ENCODE results near the gene DLG2.
A peak's percentile ranks its signal among the peaks of the same experiment; 100 is the strongest.

Gene DLG2

GRCh38 chr11:84214557-84214956, 1412.6 kb downstream of the DLG2 start:
- no peak for ATAC-seq (ENCODE audit: low read depth)
- H3K9me3 Mint-ChIP-seq, result peaks cover 2% of the 10 kb centered on the region

DNA sequence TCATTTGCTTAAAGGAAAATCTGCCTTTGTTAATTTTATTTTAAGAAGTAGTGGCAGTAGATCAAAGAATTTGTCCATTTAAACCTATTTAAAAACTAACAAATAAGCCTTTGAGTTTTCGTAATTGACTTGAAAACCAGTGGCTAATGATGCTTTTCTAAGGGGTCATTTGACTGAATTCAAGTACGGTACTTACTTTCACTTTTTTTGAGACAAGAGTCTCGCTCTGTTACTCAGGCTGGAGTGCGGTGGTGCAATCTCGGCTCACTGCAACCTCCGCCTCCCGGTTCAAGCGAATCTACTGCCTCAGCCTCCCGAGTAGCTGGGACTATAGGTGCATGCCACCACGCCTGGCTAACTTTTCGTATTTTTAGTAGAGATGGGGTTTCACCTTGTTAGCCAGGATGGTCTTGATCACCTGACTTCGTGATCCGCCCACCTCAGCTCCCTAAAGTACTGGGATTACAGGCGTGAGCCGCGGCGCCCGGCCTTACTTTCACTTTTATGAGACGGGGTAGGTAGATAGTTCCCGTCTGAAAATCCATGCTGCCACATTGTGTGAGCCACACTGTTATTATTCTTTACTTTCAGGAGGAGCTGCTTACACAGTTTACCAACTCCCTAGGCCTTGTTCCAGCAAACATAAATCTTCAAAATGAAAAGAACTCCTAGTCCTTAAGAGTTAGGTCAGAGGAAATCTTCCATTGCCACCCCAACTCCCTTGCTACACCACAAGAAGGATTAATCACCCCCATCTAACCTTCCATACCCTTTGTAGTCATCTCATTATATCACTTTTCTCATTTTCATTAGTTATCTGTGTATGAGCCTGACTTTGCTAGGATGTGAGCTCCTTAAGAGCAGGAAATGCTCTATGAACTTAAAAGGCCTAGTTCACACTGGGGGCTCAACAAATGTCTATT, 1414.4 kb downstream of the DLG2 start:
- H3K4me1 Mint-ChIP-seq, result no peaks in the 10 kb centered on the region

More at GRCh38 chr11:84214557-84214956, 1412.6 kb downstream of the DLG2 start:
- H3K4me3 Mint-ChIP-seq, result no peak overlapping the region
- H3K36me3 Mint-ChIP-seq, result no peaks in the 10 kb centered on the region
- H3K27ac Mint-ChIP-seq, result no peak overlapping the region
- DNase-seq (ENCODE audit: low spot score in 2 of 2), result no peak
- H3K4me1 Mint-ChIP-seq, result no peaks in the 10 kb centered on the region
- no peaks in the 10 kb centered on the region for H3K27me3 Mint-ChIP-seq

GRCh38 chr11:84211896-84212295, 1415.2 kb downstream of the DLG2 start:
- no peak overlapping the region for H3K4me3 Mint-ChIP-seq
- H3K27me3 Mint-ChIP-seq, result no peaks in the 10 kb centered on the region
- no peaks in the 10 kb centered on the region for H3K4me1 Mint-ChIP-seq
- no peak for ATAC-seq (ENCODE audit: low read depth)
- no peak overlapping the region for H3K27ac Mint-ChIP-seq
- H3K36me3 Mint-ChIP-seq, result no peaks in the 10 kb centered on the region
- H3K9me3 Mint-ChIP-seq, result no peaks in the 10 kb centered on the region
- no peak for DNase-seq (ENCODE audit: low spot score in 2 of 2)

More for the DNA sequence above, 1414.4 kb downstream of the DLG2 start:
- ATAC-seq (ENCODE audit: low read depth) (no peak), DNase-seq (ENCODE audit: low spot score in 2 of 2) (no peak)
- no peak overlapping the region for H3K27ac Mint-ChIP-seq
- no peak overlapping the region for H3K4me3 Mint-ChIP-seq
- no peaks in the 10 kb centered on the region for H3K9me3 Mint-ChIP-seq
- no peaks in the 10 kb centered on the region for H3K27me3 Mint-ChIP-seq
- H3K36me3 Mint-ChIP-seq, result no peaks in the 10 kb centered on the region

DNA sequence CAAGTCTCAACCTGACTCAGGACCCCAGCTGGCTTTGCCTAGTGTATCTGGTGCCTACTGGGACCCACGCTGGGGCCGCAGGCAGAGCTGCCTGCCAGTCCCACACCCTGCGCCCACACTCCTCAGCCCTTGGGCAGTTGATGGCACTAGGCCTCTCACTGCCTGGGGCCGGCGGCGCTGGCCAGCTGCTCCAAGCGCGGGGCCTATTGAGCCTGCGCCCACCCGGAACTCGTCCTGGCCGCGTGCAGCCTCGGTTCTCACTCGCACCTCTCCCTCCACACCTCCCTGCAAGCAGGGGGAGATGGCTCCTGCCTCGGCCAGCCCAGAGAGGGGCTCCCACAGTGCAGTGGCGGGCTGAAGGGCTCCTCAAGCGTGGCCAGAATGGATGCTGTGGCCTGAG, 1432.4 kb downstream of the DLG2 start:
- Mint-ChIP-seq H3K4me3 (no peak overlapping the region), H3K9me3 (peaks cover 3% of the 10 kb centered on the region), H3K4me1 (no peaks in the 10 kb centered on the region), H3K27ac (no peak overlapping the region), H3K27me3 (peaks cover 1% of the 10 kb centered on the region), H3K36me3 (no peaks in the 10 kb centered on the region)
- ATAC-seq (ENCODE audit: low read depth), result no peak
- no peak for DNase-seq (ENCODE audit: low spot score in 2 of 2)

- H3K27ac Mint-ChIP-seq, result no peak overlapping the region
- H3K4me3 Mint-ChIP-seq, result no peak overlapping the region
- H3K4me1 Mint-ChIP-seq, result no peaks in the 10 kb centered on the region
- H3K27me3 Mint-ChIP-seq, result peaks cover 1% of the 10 kb centered on the region
- H3K9me3 Mint-ChIP-seq, result peaks cover 3% of the 10 kb centered on the region
- no peak for DNase-seq (ENCODE audit: low spot score in 2 of 2)
- no peaks in the 10 kb centered on the region for H3K36me3 Mint-ChIP-seq
- peak; percentile 29 for ATAC-seq (ENCODE audit: low read depth)
Measured at GRCh38 chr11:84193706-84194105, 1433.4 kb downstream of the DLG2 start.

DNA sequence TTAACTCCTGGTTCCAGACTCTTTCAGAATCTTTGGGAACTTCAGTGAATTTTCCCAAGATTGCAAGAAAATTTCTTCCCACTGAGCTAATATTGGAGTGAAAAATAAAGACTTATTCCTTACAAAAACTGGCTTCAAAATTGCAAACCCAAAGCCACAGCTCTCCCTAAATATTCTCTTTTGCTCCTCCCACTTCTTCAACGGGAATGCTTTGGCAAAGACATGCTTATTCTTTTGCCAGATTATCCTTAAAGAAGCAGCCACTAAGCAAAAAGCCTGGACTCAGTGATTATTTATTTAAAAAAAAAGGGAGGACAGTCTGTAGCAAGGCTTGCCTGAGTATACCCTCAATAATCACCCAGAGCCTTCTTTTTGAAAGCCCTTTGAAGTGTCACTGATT, 1438.6 kb downstream of the DLG2 start:
- DNase-seq (ENCODE audit: low spot score in 2 of 2) (no peak), ATAC-seq (ENCODE audit: low read depth) (no peak)
- peaks cover 2% of the 10 kb centered on the region for H3K9me3 Mint-ChIP-seq
- no peaks in the 10 kb centered on the region for H3K36me3 Mint-ChIP-seq
- no peaks in the 10 kb centered on the region for H3K27me3 Mint-ChIP-seq
- H3K27ac Mint-ChIP-seq, result no peak overlapping the region
- H3K4me1 Mint-ChIP-seq, result no peaks in the 10 kb centered on the region
- H3K4me3 Mint-ChIP-seq, result no peak overlapping the region

DNA sequence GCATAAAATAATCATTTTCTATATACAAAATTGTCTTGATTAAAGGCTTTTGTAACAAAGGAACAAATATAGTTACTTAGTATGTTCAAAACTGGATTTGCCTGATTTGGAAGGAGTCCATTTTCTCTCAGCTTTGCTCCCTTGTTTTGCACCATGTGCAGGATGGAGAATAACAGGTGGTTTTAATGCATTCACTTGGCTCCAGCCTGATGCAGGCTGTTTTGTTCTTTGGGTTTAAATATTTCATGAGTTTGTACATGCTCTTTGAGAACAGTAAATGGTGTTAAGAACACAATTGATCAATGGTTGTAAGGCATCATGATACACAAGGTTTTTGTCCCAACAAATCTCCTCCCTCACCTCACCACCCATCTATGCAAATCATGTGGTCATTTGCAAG, 1454.1 kb downstream of the DLG2 start:
- Mint-ChIP-seq H3K4me1 (no peaks in the 10 kb centered on the region), H3K4me3 (no peak overlapping the region), H3K27me3 (no peaks in the 10 kb centered on the region)

GRCh38 chr11:84165139-84165538, 1462.0 kb downstream of the DLG2 start:
- Mint-ChIP-seq H3K4me1 (no peaks in the 10 kb centered on the region), H3K9me3 (peaks cover 7% of the 10 kb centered on the region), H3K36me3 (no peaks in the 10 kb centered on the region), H3K4me3 (no peak overlapping the region), H3K27me3 (no peaks in the 10 kb centered on the region), H3K27ac (no peak overlapping the region)
- DNase-seq (ENCODE audit: low spot score in 2 of 2) (no peak), ATAC-seq (ENCODE audit: low read depth) (no peak)

More for the DNA sequence above, 1454.1 kb downstream of the DLG2 start:
- DNase-seq (ENCODE audit: low spot score in 2 of 2), result no peak
- no peak for ATAC-seq (ENCODE audit: low read depth)
- Mint-ChIP-seq H3K36me3 (no peaks in the 10 kb centered on the region), H3K9me3 (no peaks in the 10 kb centered on the region), H3K27ac (no peak overlapping the region)

DNA sequence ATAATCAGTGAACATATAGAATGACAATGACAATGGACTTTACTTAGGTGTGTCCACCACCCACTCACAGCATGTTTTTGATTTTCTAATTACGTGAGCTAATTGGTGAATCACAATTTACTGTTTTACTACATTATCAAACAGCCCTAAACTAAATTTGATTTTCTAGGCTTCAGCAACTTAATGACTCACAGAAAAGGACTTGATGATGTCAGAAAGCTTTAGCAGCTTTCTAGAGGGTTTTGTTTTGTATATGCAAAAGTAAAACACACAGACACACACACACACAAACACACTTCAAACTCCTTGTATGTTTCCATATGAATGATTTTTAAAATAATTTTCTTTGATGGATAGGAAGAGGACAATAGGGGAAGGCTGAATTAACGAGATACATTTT, 1462.4 kb downstream of the DLG2 start:
- no peaks in the 10 kb centered on the region for H3K36me3 Mint-ChIP-seq
- H3K27me3 Mint-ChIP-seq, result no peaks in the 10 kb centered on the region
- ATAC-seq (ENCODE audit: low read depth), result no peak
- no peak overlapping the region for H3K27ac Mint-ChIP-seq
- no peaks in the 10 kb centered on the region for H3K4me1 Mint-ChIP-seq
- no peak overlapping the region for H3K4me3 Mint-ChIP-seq
- peaks cover 7% of the 10 kb centered on the region for H3K9me3 Mint-ChIP-seq
- DNase-seq (ENCODE audit: low spot score in 2 of 2), result no peak

DNA sequence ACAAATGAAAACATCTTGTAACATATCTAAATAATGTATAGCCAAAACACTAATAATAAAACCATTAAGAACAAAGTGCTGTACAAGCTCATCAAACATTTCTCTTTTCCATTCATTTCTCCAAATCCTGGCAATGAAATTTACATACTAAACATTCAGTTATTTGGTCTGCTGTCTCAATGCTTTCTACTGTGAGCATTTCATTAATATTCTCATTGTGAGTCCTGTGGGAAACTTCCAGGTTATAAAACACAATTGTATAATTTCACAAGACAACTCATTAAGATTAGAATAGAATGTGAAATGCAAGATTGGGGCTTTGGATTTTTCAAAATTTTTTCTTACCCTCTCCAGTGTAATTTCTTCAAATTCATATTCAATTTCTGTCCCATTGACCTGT, 1464.0 kb downstream of the DLG2 start:
- Mint-ChIP-seq H3K36me3 (no peaks in the 10 kb centered on the region), H3K27me3 (no peaks in the 10 kb centered on the region), H3K4me3 (no peak overlapping the region), H3K4me1 (no peaks in the 10 kb centered on the region), H3K9me3 (peaks cover 7% of the 10 kb centered on the region), H3K27ac (no peak overlapping the region)
- DNase-seq (ENCODE audit: low spot score in 2 of 2) (no peak), ATAC-seq (ENCODE audit: low read depth) (no peak)

DNA sequence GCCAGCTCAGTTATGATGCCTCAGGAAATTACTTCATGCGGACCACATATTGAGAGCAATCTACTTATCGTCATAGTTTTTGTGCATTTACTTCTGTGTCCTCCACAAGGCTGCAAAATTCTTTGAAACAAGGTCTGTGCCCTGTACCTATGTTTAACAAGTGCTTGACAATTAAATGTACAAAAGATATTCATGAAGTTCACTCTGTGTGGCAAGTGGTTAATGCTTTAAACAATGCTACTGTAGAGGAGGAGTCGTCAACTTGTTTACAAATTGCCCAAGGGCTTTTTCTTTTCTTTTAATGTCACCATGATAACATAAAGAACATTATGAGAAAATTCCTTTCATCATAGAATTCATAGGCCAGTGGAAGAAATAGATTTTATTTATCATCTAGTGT, 1469.5 kb downstream of the DLG2 start:
- H3K36me3 Mint-ChIP-seq, result no peaks in the 10 kb centered on the region
- no peak overlapping the region for H3K27ac Mint-ChIP-seq
- H3K4me1 Mint-ChIP-seq, result no peaks in the 10 kb centered on the region
- DNase-seq (ENCODE audit: low spot score in 2 of 2) (no peak), ATAC-seq (ENCODE audit: low read depth) (no peak)
- no peaks in the 10 kb centered on the region for H3K27me3 Mint-ChIP-seq
- H3K9me3 Mint-ChIP-seq, result peaks cover 7% of the 10 kb centered on the region
- H3K4me3 Mint-ChIP-seq, result no peak overlapping the region

DNA sequence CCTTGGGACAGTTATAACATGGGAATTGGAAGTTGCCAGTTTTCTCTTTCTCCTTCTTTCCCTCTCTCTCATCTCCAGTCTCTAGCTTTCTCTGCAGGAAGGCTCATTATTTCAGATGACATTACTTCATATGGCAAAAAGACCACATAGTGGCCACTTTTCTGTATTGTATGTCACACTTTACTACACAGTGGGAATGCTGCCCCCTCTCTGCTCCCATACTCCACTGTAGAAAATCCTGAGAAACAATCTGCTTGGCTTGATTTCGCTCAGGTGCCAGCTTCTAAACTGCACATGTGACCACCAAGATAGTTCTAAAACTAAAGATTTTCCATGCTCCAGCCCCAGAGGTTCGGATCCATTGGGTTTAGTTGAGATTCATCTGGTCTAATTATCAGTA, 1480.3 kb downstream of the DLG2 start:
- Mint-ChIP-seq H3K4me1 (no peaks in the 10 kb centered on the region), H3K9me3 (peaks cover 2% of the 10 kb centered on the region), H3K27me3 (no peaks in the 10 kb centered on the region), H3K27ac (no peak overlapping the region), H3K4me3 (no peak overlapping the region), H3K36me3 (no peaks in the 10 kb centered on the region)
- no peak for ATAC-seq (ENCODE audit: low read depth)
- DNase-seq (ENCODE audit: low spot score in 2 of 2), result no peak

DNA sequence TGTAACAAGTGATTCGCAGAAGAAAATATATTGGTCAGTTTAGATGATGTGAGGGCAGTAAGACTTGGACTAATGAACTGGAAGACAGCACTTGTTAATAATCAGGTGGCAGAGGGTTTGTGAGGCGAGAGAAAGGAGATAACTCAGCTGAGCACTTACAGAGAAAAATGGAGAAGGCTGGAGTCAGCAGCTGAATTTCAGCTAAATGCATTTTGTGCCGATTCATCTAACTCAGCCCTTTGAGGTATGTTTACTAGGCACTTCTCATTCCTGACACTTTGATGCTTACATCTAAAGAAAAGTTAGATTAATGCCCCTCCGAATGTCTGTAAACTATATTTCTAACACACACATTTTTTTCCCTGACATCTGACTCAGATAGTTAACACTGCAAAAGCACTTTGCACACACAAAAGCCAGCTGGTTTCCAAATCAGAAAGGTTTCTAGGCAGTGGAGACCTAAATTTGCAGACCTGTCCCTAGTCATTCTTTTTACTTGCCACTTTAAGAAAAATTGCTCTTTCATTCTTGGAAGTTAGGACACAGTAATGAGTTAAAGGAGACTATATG, 1481.4 kb downstream of the DLG2 start:
- Mint-ChIP-seq H3K27ac (no peak overlapping the region), H3K4me3 (no peak overlapping the region), H3K36me3 (no peaks in the 10 kb centered on the region), H3K4me1 (no peaks in the 10 kb centered on the region), H3K27me3 (no peaks in the 10 kb centered on the region), H3K9me3 (no peaks in the 10 kb centered on the region)
- DNase-seq (ENCODE audit: low spot score in 2 of 2) (no peak), ATAC-seq (ENCODE audit: low read depth) (no peak)

DNA sequence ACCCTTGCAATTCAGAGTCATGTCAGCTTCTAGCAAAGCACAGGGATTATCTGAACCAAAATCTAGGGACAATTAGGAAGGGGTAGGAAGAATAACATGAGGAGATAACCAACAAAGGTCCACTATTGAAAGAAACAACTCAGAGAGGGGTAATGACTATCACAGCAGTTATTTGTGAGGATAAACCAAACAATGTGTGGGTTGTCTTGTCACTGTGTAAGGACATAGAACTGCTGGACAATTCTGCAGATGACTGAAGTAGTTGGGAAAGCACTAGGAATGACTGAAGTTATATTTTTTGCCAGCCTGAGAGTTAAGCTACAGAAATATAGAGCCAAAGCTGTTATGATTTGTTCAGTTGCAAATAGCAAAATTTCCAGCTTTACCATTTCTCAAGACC, 1482.6 kb downstream of the DLG2 start:
- no peak for ATAC-seq (ENCODE audit: low read depth)
- no peaks in the 10 kb centered on the region for H3K4me1 Mint-ChIP-seq
- H3K27ac Mint-ChIP-seq, result no peak overlapping the region
- no peak for DNase-seq (ENCODE audit: low spot score in 2 of 2)
- no peaks in the 10 kb centered on the region for H3K36me3 Mint-ChIP-seq
- H3K27me3 Mint-ChIP-seq, result no peaks in the 10 kb centered on the region
- H3K9me3 Mint-ChIP-seq, result no peaks in the 10 kb centered on the region
- H3K4me3 Mint-ChIP-seq, result no peak overlapping the region

DNA sequence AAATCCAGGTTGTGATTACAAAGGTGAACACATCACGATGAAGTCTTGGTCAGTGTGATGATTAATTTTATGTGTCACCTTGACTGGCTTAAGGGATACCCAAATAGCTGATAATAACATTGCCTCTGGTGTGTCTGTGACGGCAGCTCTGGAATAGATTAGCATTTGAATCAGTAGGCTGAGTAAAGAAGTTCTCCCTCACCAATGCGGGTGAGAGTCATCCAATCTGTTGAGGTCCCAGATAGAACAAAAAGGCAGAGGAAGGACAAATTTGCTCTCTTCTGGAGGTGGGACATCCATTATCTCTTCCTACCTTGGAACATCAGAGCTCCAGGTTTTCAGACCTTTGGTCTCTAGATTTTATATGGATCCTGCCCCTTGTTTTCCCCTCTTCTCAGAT, 1484.7 kb downstream of the DLG2 start:
- no peak for DNase-seq (ENCODE audit: low spot score in 2 of 2)
- H3K9me3 Mint-ChIP-seq, result peaks cover 2% of the 10 kb centered on the region
- no peaks in the 10 kb centered on the region for H3K27me3 Mint-ChIP-seq
- H3K36me3 Mint-ChIP-seq, result no peaks in the 10 kb centered on the region
- no peak overlapping the region for H3K27ac Mint-ChIP-seq
- H3K4me3 Mint-ChIP-seq, result no peak overlapping the region
- no peaks in the 10 kb centered on the region for H3K4me1 Mint-ChIP-seq
- no peak for ATAC-seq (ENCODE audit: low read depth)

All from memory B cell (primary cell).